Erythroblast (primary cell): ENCODE results near the gene EIF3C.
"Not testable (repeated sequence)": the region's sequence is repeated elsewhere in the genome, so short reads cannot be mapped to it uniquely, and the experiment has no call there.

Source experiments
- GATA1 ChIP-seq: IDR thresholded peaks from 2 replicates; pipeline ENCODE4 v1.6.1; 2011; ENCODE audit warnings: low read depth, mild to moderate bottlenecking, control low read depth, low read length, moderate library complexity
- POLR2A ChIP-seq: IDR thresholded peaks from 2 replicates; pipeline ENCODE4 v1.6.1; 2011; ENCODE audit warnings: mild to moderate bottlenecking, low read length

DNA sequence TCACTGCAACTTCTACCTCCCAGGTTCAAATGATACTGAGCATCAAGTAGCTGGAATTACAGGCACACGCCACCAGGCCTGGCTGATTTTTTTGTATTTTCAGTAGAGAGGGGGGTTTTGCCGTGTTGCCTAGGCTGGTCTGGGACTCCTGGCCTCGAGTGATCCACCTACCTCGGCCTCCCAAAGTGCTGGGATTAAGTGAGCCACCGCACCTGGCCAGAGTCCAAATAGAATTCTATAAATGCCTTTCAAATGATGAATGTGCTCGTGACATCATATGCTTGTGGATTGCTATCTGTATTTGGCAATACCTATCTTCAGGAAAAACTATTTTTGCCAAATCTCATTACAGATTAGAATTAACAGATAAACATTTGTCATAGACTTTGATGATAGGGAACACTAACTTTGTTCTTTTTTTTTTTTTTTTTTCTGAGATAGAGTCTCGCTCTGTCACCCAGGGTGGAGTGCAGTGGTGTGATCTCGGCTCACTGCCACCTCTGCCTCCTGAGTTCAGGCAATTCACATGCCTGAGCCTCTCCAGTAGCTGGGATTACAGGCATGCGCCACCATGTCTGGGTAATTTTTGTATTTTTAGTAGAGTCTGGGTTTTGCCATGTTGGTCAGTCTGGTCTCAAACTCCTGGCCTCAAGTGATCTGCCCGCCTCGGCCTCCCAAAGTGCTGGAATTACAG lies 17.9 kb upstream of the EIF3C start:
- TF ChIP-seq POLR2A, GATA1: not testable (repeated sequence)
